Activated naive CD4-positive, alpha-beta T cell (primary cell): ENCODE measurements around the gene SPEG.

Experiments used
- DNase-seq, 4 experiments: peaks; one replicate each; lab custom pipeline; 2025; lab: John Stamatoyannopoulos, UW

The SPEG gene

DNA sequence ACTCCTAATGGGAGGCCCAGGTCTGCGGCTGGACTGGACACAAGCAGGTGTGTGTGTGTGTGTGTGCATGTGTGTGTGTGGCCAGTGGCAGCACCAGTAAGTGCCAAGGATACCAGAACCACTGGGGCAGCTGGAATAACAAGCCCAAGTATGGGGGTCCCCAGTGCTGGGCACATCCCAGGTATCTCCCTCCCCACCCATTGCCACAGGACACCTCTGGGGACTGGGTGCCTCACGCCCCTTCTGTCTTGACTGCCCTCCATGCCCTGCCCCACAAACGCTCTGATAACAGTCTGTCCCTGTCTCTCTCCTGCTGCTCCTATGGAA lies 9.0 kb downstream of the SPEG start:
- DNase-seq = no peak

DNA sequence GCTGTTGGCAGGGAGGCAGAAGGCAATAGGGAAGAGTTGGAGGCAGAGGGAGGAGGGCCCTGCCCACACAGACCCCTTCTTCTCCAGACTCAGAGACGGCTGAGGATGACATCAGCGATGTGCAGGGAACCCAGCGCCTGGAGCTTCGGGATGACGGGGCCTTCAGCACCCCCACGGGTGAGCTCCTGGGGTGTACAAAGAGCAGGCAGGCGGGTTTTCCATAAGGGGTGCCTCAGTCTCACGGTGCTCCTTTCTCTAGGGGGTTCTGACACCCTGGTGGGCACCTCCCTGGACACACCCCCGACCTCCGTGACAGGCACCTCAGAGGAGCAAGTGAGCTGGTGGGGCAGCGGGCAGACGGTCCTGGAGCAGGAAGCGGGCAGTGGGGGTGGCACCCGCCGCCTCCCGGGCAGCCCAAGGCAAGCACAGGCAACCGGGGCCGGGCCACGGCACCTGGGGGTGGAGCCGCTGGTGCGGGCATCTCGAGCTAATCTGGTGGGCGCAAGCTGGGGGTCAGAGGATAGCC lies 10.0 kb downstream of the SPEG start:
- no peak for DNase-seq

DNA sequence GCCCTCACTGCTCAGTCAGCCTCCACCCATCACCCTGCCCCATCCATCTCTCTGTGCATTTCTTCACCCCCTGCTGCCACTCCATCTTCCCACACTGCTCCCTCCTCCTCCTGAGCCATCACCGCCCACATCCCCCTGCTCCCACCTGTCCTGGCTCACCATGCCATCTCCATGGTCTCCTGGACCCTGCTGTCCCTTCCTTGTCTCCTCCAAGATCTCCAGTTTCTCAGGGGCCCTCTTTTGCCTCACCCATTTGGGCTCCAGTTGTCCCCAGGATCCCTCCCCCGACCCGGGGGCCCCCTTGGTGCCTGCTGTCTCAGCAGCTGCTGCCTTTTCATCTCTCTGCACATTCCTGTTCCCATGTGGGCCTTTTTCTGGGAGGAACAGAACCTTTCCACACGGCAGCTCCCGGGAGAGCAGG lies 10.6 kb downstream of the SPEG start:
- DNase-seq = no peak

DNA sequence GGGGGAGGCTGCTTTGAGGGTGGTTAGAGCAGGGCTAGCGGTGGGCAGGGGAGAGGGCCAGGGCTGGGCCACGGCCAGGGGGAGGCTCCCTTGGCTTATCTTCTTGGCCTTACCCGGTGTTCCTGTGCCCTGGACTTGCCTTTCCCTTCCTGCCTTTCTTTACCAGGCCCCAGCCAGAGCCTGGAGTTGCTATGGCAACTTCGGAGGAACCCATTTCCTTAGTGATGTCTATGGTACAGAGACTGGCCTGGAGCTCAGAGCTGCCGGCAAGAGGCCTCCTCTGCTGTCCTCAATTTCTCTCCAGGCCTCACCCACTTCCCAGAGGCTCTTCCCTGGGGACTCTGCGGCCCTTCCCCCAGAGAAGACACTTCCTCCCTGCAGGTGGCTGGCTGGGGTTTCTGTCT lies 11.5 kb downstream of the SPEG start:
- no peak for DNase-seq

DNA sequence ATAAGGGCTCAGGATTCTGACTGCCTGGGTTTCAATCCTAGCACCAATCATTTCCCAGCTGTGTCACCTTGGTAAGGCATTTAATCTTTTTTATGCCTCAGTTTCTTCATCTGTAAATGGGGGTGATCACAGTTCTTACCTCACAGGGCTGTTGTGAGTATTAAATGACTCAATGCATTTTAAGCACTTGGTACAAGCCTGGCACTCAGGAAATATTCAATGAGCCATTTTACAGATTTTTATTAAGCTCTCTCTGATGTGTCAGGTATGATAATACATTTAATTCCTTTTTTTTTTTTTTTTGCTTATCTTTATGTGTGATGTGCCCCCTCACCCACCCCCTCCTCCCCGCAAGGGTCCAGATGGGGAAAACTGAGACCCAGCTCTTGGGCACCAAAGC lies 12.0 kb downstream of the SPEG start:
- no peak for DNase-seq

DNA sequence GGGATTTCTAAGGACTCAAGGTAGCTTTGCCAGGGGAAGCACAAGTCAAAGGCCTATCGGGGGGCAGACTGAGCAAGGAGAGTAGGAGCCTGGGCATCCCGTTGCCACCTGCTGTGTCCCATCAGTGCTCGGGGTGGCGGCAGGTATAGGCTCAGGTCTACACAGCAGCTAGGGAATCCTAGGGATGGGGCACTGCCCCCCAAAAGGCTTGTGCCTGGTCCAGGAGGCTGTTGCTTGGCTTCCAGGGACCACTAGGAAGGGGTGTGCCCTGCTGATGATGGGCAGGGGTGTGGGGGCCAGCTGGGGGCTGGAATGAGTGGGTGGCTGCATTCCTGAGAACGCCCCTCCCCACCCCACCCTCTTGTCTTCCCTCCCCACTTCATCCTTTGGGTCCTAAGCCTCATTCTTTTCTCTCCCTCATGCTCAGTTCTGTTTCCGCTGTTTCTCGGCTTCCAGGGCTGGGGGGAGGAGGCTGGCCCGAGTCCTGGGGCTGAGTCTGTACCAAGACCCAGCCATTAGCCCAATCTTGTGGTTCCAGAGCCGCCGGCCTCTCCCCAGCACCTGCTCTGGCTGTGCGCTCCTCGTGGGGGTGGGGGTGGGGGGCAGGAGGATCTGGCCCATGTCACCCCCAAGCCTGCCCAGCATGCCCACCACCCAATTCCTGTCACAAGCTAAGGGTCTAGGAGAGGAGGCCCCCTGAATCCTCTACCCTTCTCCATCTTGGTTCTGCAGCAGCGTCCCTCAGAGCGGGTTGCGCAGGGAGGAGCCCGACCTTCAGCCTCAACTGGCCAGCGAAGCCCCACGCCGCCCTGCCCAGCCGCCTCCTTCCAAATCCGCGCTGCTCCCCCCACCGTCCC lies 12.8 kb downstream of the SPEG start:
- no peak for DNase-seq

DNA sequence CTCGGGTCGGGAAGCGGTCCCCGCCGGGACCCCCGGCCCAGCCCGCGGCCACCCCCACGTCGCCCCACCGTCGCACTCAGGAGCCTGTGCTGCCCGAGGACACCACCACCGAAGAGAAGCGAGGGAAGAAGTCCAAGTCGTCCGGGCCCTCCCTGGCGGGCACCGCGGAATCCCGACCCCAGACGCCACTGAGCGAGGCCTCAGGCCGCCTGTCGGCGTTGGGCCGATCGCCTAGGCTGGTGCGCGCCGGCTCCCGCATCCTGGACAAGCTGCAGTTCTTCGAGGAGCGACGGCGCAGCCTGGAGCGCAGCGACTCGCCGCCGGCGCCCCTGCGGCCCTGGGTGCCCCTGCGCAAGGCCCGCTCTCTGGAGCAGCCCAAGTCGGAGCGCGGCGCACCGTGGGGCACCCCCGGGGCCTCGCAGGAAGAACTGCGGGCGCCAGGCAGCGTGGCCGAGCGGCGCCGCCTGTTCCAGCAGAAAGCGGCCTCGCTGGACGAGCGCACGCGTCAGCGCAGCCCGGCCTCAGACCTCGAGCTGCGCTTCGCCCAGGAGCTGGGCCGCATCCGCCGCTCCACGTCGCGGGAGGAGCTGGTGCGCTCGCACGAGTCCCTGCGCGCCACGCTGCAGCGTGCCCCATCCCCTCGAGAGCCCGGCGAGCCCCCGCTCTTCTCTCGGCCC lies 13.6 kb downstream of the SPEG start:
- no peak for DNase-seq

DNA sequence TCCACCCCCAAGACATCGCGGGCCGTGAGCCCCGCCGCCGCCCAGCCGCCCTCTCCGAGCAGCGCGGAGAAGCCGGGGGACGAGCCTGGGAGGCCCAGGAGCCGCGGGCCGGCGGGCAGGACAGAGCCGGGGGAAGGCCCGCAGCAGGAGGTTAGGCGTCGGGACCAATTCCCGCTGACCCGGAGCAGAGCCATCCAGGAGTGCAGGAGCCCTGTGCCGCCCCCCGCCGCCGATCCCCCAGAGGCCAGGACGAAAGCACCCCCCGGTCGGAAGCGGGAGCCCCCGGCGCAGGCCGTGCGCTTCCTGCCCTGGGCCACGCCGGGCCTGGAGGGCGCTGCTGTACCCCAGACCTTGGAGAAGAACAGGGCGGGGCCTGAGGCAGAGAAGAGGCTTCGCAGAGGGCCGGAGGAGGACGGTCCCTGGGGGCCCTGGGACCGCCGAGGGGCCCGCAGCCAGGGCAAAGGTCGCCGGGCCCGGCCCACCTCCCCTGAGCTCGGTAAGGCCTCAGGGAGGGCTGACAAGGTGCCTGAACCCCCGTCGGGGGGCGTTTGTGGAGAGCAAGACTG lies 14.2 kb downstream of the SPEG start:
- DNase-seq = no peak

DNA sequence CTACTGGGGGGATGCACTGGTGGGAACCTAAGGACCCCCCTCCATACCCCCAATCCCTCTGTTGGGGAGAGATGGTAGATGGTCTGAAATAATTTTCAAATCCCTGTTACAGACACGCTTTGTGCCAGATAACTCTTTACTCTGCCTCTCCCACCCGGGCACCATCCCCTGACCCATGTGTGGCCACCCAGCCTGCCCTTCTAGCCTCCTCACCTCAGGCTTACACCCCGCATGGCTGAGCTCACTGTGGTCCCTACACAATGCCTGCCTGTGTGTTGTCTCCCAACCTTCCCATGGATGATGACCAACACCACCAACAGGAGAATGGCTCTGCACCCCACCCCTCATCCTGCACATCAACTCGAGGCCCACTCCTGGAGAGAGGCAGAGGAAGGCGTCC lies 15.0 kb downstream of the SPEG start:
- no peak for DNase-seq

DNA sequence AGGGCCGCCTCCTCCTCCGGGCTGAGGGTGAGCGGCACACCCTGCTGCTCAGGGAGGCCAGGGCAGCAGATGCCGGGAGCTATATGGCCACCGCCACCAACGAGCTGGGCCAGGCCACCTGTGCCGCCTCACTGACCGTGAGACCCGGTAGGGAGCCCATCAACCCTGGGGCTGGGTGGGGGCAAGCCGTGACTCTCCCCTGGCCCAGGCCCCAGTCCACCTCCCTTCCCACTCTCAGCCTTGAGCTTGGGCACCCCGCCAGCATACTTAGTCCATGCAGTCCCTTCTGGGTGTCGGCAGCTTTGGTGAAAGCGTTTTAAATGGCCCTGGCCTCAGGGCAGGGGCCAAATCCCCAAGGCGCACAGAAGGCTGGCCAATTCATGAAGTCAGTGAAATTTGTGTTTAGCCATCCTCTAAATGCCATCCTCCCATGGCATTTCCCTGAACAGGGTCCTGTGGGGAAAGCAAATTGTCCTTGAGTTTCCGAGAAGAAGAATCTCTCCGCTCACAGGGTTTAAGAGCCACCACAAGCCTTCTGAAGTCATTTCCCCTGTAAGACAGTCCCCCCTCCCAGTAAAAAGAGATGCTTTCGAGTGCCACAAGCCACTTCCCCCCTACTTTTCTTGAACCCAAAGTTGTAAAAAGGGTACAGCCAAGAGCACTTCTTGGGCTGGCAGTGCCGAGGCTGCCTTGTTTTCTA lies 17.2 kb downstream of the SPEG start:
- DNase-seq = no peak

DNA sequence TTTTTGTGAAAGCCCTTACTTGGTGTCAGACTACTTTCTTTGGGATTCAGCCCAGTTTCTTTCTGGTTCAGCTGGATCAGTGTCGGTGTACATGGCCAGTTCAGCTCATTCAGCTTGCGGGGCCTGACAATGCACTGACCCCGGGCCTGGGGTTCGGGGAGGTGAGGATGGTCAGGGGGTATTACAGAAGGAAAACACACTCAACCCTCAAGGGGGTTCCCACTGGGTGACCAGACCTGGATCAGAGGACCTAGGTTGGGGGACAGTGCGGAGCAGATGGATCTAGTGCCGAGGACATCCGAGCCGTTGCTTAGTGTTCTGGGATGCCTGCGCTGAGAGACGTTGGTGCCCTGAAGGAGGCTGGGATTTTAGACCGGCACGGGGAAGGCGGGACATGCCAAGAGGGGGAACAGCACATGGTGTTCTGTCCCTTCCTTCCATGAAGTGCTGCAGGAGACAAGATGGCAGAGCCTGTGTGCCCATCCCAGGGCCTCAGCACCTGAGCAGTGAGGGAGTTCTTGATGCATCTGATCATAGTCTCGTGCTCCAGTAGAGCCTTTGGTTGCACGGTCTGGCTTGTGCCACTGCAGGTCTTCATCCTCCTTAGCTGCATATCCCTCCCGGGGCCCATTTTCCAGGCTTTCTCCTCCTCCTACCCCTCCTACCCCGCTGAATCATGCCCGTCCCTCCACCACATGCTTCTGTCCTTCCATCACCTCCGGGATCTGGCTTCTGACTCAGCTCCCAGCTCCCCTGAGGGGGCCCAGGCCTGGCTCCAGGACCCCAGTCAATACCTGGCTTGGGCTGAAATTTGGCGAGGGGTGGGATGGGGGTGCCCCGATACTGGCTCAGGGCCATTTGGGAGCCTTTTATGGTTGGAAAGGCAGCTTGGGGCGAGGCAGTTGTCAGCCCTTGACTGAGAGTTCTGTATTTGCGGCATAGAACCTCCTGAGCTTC lies 18.0 kb downstream of the SPEG start:
- no peak for DNase-seq

DNA sequence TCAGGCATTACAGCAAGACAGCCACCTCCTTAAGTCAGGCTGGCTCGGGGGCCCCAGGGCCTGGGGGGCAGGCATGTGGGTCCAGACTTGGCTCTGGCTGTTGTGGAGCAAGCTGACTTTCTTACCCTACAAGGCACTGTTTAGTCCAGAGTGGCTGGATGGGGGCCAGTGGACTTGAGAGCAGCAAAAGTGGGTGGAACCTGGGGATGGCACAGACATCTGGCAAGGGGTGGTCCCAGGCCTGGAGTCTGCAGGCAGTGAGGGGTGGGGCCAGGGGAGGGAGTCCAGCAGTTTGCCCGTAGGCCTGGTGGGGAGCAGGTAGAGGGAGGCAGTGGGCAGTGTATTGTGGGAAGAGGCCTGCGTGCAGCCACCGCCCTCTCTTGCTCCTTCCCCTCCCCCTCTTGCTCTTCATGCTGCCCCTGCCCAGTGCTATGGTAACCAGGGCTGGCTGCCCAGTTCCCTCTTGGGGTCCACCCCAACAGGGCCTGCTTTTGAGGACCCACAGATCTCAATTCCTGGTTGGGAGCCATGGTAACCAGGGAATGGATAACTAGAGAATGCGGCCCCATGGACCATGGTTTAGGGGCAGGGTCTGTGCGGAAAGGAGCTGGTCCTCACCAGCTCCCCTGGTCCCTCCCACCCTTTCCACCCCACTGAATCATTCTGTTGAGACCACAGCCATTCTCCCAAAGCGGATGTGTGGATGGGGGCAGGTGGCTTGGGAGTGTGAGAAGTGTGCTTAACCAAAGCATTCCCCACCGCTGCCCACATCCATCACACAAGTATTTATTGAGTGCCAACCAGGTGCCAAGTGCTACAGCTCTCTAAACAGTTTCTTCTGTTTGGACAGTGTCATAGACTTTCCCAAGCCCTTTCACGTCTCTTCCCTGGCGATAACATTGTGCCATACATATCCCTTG lies 19.3 kb downstream of the SPEG start:
- DNase-seq = no peak

DNA sequence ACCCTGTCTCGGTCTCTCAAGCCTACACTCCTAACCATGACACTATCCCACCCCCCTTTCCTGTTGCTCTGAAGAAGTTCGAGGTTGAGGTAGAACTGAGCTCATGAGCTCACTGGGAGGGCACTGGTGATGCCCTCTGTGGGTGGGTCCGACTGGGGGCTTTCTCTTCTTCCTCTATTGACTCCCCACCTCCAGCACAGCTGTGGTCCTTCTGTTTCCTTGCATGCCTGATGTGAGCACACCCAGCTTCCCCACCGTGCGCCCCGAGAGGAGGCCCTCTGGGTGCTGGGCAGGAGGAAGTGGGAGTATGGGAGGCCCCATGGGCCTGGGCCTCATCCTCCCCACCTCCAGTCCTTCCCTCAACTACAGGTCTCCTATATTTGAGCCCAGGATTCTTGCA lies 20.9 kb downstream of the SPEG start:
- DNase-seq = no peak

DNA sequence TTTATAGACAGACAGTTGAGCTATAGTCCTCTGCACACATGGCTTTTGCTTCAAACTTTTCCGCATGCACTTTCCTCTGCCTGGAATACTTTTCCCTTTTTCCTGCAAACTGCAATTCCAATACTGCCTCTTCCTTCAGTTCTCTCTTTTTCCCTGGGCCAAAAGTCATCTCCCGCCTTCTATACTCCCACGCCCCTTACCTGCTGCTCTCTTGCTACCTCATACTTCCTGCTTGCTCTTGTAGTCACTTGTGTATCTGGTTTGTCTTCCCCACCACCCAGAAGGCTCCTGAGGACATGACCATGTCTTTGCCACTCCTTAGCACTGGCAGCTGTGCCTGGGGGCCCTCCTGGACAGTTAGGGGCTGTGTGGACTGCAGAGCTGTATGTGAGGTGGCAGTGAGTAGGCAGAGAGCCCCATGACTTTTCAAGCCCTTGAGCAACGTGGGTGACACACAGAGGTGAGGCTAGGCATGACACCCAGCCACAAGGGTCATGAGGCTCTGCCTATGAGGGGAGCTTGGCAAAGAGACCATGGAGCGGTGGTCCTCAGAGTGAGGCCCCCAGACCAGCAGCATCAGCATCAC lies 23.2 kb downstream of the SPEG start:
- DNase-seq = no peak

DNA sequence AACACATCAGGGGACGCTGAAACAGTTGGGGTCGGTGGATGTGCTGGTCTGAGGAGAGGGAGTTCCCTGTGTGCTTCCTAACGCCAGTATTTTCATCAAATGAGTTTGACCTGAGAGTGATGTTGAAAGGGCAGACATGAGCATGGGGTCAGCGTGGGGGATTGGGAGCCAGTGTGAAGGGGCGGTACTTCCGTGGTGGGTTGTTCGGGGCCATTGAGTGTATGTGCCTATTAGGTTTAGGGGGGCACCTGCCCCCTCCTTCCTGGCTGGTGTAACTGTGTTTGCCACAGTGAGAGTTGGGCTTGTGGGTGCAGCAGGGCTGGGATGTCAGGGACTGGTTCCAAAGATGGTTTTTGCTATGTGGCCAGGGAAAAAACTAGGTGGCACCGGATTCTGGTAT lies 24.4 kb downstream of the SPEG start:
- no peak for DNase-seq

DNA sequence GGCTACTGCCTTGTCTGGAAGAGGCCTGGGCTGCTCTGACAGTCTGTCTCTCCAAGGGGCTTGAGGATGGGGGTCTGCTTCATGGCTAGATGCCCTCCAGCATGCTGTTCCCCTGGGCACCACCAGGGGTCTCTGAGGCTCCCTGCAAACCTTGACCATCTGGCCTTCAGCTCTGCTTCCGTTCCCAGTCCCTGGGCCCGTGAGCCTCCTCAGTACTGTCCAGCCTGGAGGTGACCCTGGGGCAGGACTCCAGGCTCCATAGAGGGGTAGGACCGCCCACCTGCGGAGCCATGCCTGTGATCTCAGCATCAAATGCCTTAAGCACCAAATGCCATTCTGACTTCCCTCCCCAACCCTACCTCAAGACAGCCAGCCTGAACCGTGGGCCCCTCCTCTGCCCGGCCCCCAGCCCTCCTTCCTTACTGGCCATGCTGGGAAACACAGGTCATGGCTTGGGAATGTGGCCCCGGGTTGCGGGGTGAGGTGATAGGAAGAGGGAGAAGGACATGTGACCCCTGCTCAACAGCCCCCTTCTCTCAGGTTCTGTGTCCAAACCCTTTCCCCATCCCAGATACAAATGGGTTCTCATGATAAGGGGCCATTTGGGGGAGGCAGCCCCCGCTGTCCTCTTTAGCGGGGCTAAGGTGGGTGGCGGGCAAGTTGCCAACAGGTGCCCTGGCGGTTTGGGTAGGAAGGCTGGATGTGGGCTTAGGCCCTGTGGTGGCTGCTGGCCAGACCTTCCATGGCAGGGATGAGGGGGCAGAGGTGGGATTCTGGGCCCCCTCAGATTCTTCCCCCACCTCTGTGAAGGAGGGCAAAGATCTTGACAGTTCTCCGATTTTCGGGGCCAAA lies 25.0 kb downstream of the SPEG start:
- DNase-seq = peak in 1 of 4 experiments; percentile 26

DNA sequence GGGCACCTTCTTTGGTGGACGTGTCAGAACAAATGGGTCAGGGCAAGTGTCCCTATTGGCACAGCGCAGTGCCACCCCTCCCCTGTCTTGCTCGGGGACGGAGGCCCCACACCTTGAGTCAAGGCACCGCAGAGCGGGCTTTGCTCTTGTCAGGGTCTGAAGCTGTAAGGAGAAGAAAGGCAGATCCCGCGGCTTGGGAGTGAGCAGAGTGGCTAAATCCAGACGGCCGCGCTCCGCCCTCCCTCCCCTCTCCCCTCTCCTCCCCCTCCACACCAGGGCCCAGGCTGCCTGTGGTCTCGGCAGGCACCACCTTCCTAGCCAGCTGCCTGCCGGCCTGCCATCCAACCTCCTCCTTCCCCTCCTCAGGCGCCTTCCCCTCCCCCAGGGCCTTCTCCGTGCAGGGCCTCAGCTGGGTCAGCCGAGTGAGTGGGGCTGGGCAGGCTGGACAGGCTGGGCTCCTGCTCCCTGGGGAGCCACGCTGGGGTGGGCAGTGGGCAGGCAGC lies 25.8 kb downstream of the SPEG start:
- DNase-seq = no peak

DNA sequence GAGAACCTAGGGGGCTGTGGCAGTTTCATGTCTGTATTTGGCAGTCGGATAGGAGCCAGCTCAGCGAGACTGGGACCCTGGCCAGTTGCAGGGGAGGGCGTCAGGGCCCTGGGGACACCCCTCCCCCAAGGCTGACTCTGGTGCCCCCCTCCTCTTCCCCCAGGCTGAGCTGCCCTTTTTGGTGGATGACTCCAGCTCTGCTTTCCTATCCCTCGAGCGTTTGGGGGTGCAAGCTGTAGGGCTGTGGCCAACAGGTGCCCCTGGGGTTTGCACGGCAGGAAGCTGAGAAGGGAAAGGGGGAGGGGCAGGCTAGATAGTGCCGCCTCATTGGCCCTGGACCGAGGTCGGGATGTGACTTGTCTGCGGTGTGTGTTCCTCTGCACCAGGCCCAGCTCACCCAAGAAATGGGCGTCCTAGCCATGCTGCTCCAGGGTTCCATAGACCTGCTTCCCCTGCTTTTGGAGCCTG lies 26.4 kb downstream of the SPEG start:
- DNase-seq = no peak

DNA sequence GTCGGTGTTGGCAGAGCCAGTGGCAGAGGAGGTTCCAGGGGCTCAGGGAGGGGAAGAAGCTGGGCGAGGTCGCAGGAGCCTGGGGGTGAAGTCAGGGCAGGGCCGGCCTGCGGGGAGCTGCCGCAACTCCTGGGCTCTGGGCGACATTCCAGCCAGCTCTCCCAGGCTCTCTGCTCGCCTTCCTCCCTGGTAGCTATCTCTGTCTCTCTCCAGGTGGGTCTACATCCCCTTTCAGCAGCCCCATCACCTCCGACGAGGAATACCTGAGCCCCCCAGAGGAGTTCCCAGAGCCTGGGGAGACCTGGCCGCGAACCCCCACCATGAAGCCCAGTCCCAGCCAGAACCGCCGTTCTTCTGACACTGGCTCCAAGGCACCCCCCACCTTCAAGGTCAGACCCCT lies 27.0 kb downstream of the SPEG start:
- no peak for DNase-seq
